OCI-LY3 (cell line): ENCODE data around the gene ME3.

Experiments used
- H2AFZ ChIP-seq: fragments of 200-600, 300-600 bp; shearing (Covaris generic); 2 replicates; pipeline ENCODE4 v1.6.0; 2014; ENCODE audit warnings: antibody characterized with exemption, low read depth, low read length
- H3K27ac ChIP-seq: fragments of 200-600, 300-600 bp; sonication (generic); 2 replicates; pipeline ENCODE4 v1.5.1; 2014; ENCODE audit warnings: mild to moderate bottlenecking, low read length, moderate library complexity, mixed read lengths
- H3K27me3 ChIP-seq: fragments of 200-600, 300-600 bp; sonication (generic); 2 replicates; pipeline ENCODE4 v1.6.1; 2014; ENCODE audit warnings: low read depth, low read length, mixed read lengths
- H3K36me3 ChIP-seq: fragments of 200-600, 300-600 bp; sonication (generic); replicated peaks from 2 replicates; pipeline ENCODE3; 2014; ENCODE audit warnings: low read depth, low read length, mixed read lengths
- H3K4me1 ChIP-seq: fragments of 300-600, 200-600 bp; sonication (generic); 2 replicates; pipeline ENCODE4 v1.6.1; 2014; ENCODE audit warnings: low read length, mixed read lengths
- H3K4me2 ChIP-seq: fragments of 200-600, 300-600 bp; sonication (generic); 2 replicates; pipeline ENCODE4 v1.6.1; 2014; ENCODE audit warnings: low read length, mixed read lengths
- H3K4me3 ChIP-seq: fragments of 300-600, 200-600 bp; sonication (generic); 2 replicates; pipeline ENCODE4 v1.5.1; 2014; ENCODE audit warnings: antibody characterized with exemption, mild to moderate bottlenecking, low read length, moderate library complexity
- H3K79me2 ChIP-seq: fragments of 300-600, 200-600 bp; shearing (Covaris generic); 2 replicates; pipeline ENCODE4 v1.6.1; 2014; ENCODE audit warnings: mild to moderate bottlenecking, low read length, mixed read lengths
- H3K9ac ChIP-seq: fragments of 300-600, 200-600 bp; shearing (Covaris generic); 2 replicates; pipeline ENCODE4 v1.6.0; 2014; ENCODE audit warnings: mild to moderate bottlenecking, low read length, moderate library complexity
- H3K9me3 ChIP-seq: fragments of 200-600, 300-600 bp; shearing (Covaris generic); 2 replicates; pipeline ENCODE4 v1.6.1; 2014; ENCODE audit warnings: low read length, mixed read lengths; ENCODE audit not compliant: insufficient read depth
- H4K20me1 ChIP-seq: fragments of 200-600, 300-600 bp; sonication (generic); 2 replicates; pipeline ENCODE4 v1.6.1; 2016; ENCODE audit warnings: low read length, mixed read lengths; ENCODE audit not compliant: insufficient read depth
- CTCF ChIP-seq: fragments of 200-600, 300-600 bp; sonication (generic); IDR thresholded peaks from 2 replicates; pipeline ENCODE4 v1.5.1; 2014; ENCODE audit warnings: antibody characterized with exemption, low read length, low read depth
- EZH2phosphoT487 ChIP-seq: fragments of 200-600 bp; shearing (Covaris generic); IDR thresholded peaks from 2 replicates; pipeline ENCODE4 v1.6.1; 2018; ENCODE audit warnings: antibody characterized with exemption, mixed run types, low read depth

The ME3 gene

DNA sequence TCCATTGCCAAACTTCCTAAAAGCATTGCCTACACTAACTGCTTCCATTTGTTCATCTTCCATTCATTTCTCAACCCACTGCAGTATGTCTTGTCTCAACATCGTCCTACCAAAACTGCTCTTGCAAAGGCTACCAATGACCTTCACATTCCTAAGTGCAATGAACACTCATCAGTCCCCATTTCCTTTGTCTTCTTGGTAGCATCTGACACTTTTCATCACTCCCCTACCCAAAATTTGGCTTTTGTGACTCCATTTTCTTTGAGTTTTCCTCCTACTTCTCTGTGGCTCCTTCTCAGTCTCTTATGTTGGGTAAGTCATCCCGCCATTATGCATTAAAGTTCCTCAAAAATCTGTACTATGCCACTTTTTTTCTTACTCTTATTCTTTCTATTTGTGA, 162.3 kb downstream of the ME3 start:
- H2AFZ ChIP-seq = no peak overlapping the region
- no peak overlapping the region for H3K4me3 ChIP-seq

GRCh38 chr11:86509588-86509974, 162.8 kb downstream of the ME3 start:
- Histone ChIP-seq H3K9me3 (peaks cover 8% of the 10 kb centered on the region; the same call in 1 of the 2 replicates), H3K36me3 (peaks cover 12% of the 10 kb centered on the region), H3K27me3 (no peaks in the 10 kb centered on the region), H3K4me1 (peaks cover 30% of the 10 kb centered on the region), H3K4me2 (no peak overlapping the region), H3K79me2 (no peaks in the 10 kb centered on the region), H4K20me1 (no peaks in the 10 kb centered on the region), H3K9ac (no peak overlapping the region), H3K27ac (no peak overlapping the region), H2AFZ (no peak overlapping the region), H3K4me3 (no peak overlapping the region)
- TF ChIP-seq EZH2phosphoT487 (no peak), CTCF (no peak)

More for the DNA sequence above, 162.3 kb downstream of the ME3 start:
- H4K20me1 ChIP-seq = no peaks in the 10 kb centered on the region
- no peak overlapping the region for H3K27ac ChIP-seq
- peaks cover 12% of the 10 kb centered on the region for H3K36me3 ChIP-seq
- H3K79me2 ChIP-seq = no peaks in the 10 kb centered on the region
- peaks cover 35% of the 10 kb centered on the region for H3K4me1 ChIP-seq
- no peak overlapping the region for H3K4me2 ChIP-seq
- TF ChIP-seq CTCF = no peak
- no peak for TF ChIP-seq EZH2phosphoT487
- no peak overlapping the region for H3K9ac ChIP-seq
- peaks cover 8% of the 10 kb centered on the region; the same call in 1 of the 2 replicates for H3K9me3 ChIP-seq
- no peaks in the 10 kb centered on the region for H3K27me3 ChIP-seq

DNA sequence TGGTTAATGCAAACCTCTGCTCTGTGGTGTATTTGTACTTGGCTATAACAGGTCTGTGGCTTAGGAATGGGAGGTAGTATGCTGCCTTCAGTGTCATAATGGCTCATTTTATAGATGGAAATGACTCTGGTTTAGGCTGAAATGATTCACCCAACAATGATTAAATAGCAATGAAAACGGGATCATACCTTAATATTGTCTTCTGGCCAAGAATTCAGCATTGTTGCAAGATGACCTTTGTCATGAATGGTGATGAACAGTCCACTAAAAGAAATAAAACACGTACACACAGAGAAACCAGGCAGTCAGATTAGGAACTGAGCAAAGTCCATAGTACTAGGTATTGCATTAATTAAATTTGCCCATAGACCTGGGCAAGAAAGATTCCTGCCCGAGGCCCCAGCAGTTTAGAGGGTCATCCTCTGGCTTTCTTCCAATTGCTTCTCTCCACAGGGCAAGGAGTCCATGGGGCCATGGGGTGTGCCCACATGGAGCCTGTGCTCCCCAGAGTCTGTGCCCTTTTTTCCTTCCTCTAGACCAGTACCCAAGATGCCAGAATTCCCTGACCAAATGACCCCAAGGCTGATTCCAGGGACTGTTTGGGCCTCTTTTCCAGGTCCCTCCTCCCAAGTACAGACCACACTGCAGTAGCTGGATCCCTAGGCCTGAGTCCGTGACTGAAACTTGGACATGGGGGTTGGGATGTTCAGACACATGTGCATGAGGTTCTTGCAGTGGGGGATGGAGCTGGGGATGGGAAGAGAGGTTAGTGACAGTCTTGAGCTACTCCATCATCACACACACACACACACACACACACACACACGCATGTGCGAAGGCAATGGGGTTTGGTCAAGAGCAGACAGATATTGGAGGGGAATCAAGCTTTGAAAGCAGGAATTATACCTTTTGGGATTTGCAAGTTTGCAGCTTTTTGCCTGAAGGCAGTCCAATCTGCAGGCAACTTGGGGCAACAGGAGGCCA, 163.5 kb downstream of the ME3 start:
- no peak overlapping the region for H3K9ac ChIP-seq
- H3K9me3 ChIP-seq = peaks cover 8% of the 10 kb centered on the region; the same call in 1 of the 2 replicates
- no peak overlapping the region for H3K4me3 ChIP-seq
- no peak overlapping the region for H3K27ac ChIP-seq
- TF ChIP-seq EZH2phosphoT487 (no peak), CTCF (no peak)
- no peaks in the 10 kb centered on the region for H4K20me1 ChIP-seq
- H3K27me3 ChIP-seq = no peaks in the 10 kb centered on the region
- H3K4me2 ChIP-seq = no peak overlapping the region
- H3K79me2 ChIP-seq = no peaks in the 10 kb centered on the region
- no peak overlapping the region for H2AFZ ChIP-seq
- peaks cover 23% of the 10 kb centered on the region for H3K4me1 ChIP-seq
- peaks cover 12% of the 10 kb centered on the region for H3K36me3 ChIP-seq

- H3K27me3 ChIP-seq = no peaks in the 10 kb centered on the region
- TF ChIP-seq EZH2phosphoT487 (no peak), CTCF (no peak)
Measured at GRCh38 chr11:86507249-86507845, 165.1 kb downstream of the ME3 start.

More at GRCh38 chr11:86507249-86507845, 165.1 kb downstream of the ME3 start:
- no peak overlapping the region for H3K4me2 ChIP-seq
- no peak overlapping the region for H3K9ac ChIP-seq
- no peak overlapping the region for H3K27ac ChIP-seq
- peaks cover 7% of the 10 kb centered on the region; the same call in 1 of the 2 replicates for H3K9me3 ChIP-seq
- peaks cover 6% of the 10 kb centered on the region for H3K36me3 ChIP-seq
- H3K4me3 ChIP-seq = no peak overlapping the region
- peaks cover 26% of the 10 kb centered on the region for H3K4me1 ChIP-seq
- no peak overlapping the region for H2AFZ ChIP-seq
- H4K20me1 ChIP-seq = no peaks in the 10 kb centered on the region
- no peaks in the 10 kb centered on the region for H3K79me2 ChIP-seq
